ENCODE data around the gene XRCC3.

DNA sequence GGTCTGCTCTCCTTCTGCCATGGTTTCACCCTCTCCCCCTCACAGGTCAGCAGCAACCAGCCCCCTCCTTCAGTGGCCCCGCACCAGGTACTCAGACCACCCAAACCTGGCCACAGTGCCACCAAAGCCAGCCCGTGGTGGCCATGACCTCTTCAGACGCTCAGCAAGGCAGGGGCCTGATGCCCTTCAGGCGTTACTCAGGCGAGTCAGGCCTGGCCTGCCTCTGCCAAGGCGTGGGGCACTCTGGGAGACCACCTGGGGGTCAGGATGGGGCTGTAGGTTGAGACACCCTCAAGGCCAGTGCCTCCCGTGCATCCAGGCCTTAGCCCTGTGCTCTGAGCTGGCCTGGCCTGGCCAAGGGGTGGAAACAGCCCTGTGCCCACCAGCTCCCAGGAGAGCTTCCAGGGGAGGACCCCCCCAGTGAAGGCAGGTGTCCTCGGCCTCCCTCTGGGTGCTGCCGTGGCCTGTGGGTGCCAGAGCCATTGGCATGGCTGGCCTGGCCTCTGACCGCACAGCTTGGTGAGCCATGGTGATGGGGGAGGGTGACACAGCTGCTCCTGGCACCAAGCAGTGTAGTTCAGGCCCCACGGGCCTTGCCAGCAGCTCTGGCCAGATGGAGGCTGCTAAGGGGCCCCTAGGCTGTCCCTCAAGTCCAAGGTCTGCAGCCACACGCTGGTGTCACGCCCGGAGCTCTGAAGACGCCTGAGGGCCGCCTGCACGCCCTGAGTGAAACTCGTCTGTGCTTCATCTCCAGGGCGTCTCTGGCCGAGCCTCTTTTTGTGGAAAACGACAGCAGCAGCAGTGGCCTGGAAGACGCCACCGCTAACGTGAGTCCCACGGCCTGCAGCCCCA lies 15.1 kb downstream of the XRCC3 start:
- no peak for TF ChIP-seq GATA2 (IDR thresholded peaks at IDR 0.05; ENCODE audit: low read depth, low read length)
- no peak for TF ChIP-seq GATA3 (IDR thresholded peaks at IDR 0.05; ENCODE audit: low read depth, low read length)

Measured in SH-SY5Y (cell line).